NT2/D1 (cell line): Measurements from ENCODE around the gene ARMH2.
"Not testable (repeated sequence)": the region's sequence is repeated elsewhere in the genome, so short reads cannot be mapped to it uniquely, and the experiment has no call there.

Source experiments
- DNase-seq: peaks from one replicate; pipeline ENCODE4 v3.0.0-alpha.2; 2011; ENCODE audit warnings: low read depth, low spot score
- H3K27me3 ChIP-seq: 2 replicates; pipeline ENCODE4 v1.6.0; 2011; ENCODE audit warnings: mild to moderate bottlenecking; ENCODE audit not compliant: insufficient read length, insufficient read depth
- H3K36me3 ChIP-seq: 2 replicates; pipeline ENCODE4 v1.6.1; 2011; ENCODE audit warnings: mild to moderate bottlenecking, low read length, mixed read lengths; ENCODE audit not compliant: insufficient read depth, insufficient read length
- H3K4me1 ChIP-seq: 2 replicates; pipeline ENCODE4 v1.5.1; 2011; ENCODE audit not compliant: insufficient read depth, insufficient read length
- H3K4me3 ChIP-seq: 2 replicates; pipeline ENCODE4 v1.5.1; 2011; ENCODE audit warnings: low read depth; ENCODE audit not compliant: insufficient read length
- H3K9ac ChIP-seq: 2 replicates; pipeline ENCODE4 v1.6.0; 2011; ENCODE audit warnings: low read depth; ENCODE audit not compliant: insufficient read length
- H3K9me3 ChIP-seq: 2 replicates; pipeline ENCODE4 v1.5.1; 2011; ENCODE audit warnings: mild to moderate bottlenecking, low read length; ENCODE audit not compliant: insufficient read depth
- SUZ12 ChIP-seq: IDR thresholded peaks from 2 replicates; pipeline ENCODE4 v1.6.1; 2011; ENCODE audit not compliant: insufficient read length, insufficient read depth; ENCODE audit errors: extremely low read depth
- YY1 ChIP-seq: IDR thresholded peaks from 2 replicates; pipeline ENCODE4 v1.6.1; 2011; ENCODE audit not compliant: insufficient read length, insufficient read depth
- ZNF274 ChIP-seq: IDR thresholded peaks from 2 replicates; pipeline ENCODE4 v1.6.1; 2011; ENCODE audit warnings: mild to moderate bottlenecking, low read depth, low read length

Gene ARMH2

DNA sequence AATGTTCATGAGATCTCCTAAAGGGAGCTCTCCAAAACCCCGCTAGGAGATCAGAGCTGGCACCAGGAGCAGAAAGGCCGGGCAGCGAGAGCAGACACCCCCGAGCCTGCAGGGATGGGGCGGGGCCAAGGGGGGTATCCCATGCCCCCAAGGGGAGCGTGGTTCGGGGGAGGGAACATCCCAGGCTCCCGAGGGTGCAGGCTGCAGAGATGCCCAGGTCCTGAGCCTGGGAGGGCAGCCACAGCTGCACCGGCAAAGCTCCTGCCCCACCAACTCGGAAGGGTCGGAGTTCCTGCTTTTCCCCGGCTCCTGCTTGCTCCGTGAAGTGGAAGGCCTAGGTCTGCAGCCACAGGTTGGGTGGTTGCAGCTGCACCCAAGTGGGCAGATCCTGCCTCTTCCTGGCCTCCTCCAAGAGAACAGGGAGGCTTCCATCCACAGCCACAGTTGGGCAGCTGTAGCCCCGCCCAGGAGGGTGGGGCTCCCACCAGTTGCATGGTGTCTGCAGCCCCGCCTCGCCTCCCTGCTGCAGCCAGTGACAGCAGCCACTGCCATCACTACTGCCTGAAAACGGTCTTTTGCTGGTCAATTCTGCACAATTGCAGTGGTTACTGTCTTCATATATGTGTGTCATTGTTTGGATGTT lies 37.4 kb downstream of the ARMH2 start:
- no peak overlapping the region for H3K9ac ChIP-seq
- no peak overlapping the region for H3K4me3 ChIP-seq
- H3K9me3 ChIP-seq = no peaks in the 10 kb centered on the region
- no peak for DNase-seq
- H3K27me3 ChIP-seq = no peaks in the 10 kb centered on the region
- TF ChIP-seq YY1 (no peak), SUZ12 (no peak), ZNF274 (no peak)
- no peaks in the 10 kb centered on the region for H3K36me3 ChIP-seq
- no peaks in the 10 kb centered on the region for H3K4me1 ChIP-seq

DNA sequence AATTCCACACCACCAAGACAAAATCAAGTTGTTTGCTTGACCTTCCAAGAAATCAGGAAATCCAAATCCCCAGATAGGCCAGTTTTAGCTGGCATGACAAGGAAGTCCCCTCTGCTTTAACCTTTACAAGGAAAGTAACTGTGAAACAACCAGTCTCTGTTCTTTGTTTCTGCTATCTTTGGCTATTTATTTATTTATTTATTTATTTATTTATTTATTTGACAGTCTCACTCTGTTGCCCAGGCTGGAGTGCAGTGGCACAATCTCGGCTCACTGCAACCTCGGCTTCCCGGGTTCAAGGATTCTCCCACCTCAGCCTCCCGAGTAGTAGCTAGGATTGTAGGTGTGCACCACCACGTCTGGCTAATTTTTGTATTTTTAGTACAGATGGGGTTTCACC lies 38.5 kb downstream of the ARMH2 start:
- Histone ChIP-seq H3K4me1 (no peaks in the 10 kb centered on the region), H3K9me3 (no peaks in the 10 kb centered on the region), H3K36me3 (no peaks in the 10 kb centered on the region), H3K9ac (no peak overlapping the region), H3K27me3 (no peaks in the 10 kb centered on the region), H3K4me3 (no peak overlapping the region)
- DNase-seq = no peak
- TF ChIP-seq SUZ12 (no peak), YY1 (no peak), ZNF274 (no peak)

- no peaks in the 10 kb centered on the region for H3K9me3 ChIP-seq
- no peaks in the 10 kb centered on the region for H3K4me1 ChIP-seq
- no peak overlapping the region for H3K4me3 ChIP-seq
- TF ChIP-seq ZNF274 (no peak), SUZ12 (no peak), YY1 (no peak)
- DNase-seq = no peak
- H3K9ac ChIP-seq = no peak overlapping the region
- H3K36me3 ChIP-seq = no peaks in the 10 kb centered on the region
- no peaks in the 10 kb centered on the region for H3K27me3 ChIP-seq
These were observed 39.0 kb downstream of the ARMH2 start for GRCh38 chr6:24759718-24760117.

DNA sequence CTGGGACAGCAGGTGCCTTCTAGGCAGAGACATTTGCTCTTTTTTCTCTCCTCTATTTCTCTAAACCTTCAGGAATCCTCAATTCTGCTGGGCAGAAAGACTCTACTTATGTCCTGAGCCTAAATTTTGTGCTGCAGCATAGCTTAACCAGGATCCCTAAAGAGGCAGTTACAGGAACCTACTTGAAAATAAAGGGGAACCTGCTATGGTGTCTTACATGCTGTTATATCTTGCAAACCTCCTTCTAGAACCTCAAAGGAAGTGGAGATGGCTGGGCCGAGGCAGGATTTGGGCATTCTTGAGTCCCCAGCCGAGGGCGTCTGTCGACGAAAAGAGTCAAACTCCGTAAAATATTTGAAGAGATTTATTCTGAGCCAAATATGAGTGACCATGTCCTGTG lies 41.1 kb downstream of the ARMH2 start:
- TF ChIP-seq YY1 = no peak
- no peak for DNase-seq
- Histone ChIP-seq H3K36me3 (no peaks in the 10 kb centered on the region), H3K27me3 (no peaks in the 10 kb centered on the region), H3K9ac (no peak overlapping the region), H3K9me3 (no peaks in the 10 kb centered on the region), H3K4me3 (no peak overlapping the region), H3K4me1 (no peaks in the 10 kb centered on the region)

GRCh38 chr6:24755279-24755678 lies 43.4 kb downstream of the ARMH2 start:
- no peak for TF ChIP-seq YY1
- TF ChIP-seq ZNF274 = no peak
- no peak for TF ChIP-seq SUZ12
- H3K4me3 ChIP-seq = no peak overlapping the region
- no peak for DNase-seq
- H3K9ac ChIP-seq = no peak overlapping the region
- H3K4me1 ChIP-seq = no peaks in the 10 kb centered on the region
- no peaks in the 10 kb centered on the region for H3K36me3 ChIP-seq
- no peaks in the 10 kb centered on the region for H3K27me3 ChIP-seq
- H3K9me3 ChIP-seq = no peaks in the 10 kb centered on the region

- not testable (repeated sequence) for H3K4me1 ChIP-seq, H3K9ac ChIP-seq, DNase-seq, H3K4me3 ChIP-seq, H3K36me3 ChIP-seq, H3K9me3 ChIP-seq, H3K27me3 ChIP-seq
These were observed 44.3 kb downstream of the ARMH2 start for GRCh38 chr6:24754378-24754777.

DNA sequence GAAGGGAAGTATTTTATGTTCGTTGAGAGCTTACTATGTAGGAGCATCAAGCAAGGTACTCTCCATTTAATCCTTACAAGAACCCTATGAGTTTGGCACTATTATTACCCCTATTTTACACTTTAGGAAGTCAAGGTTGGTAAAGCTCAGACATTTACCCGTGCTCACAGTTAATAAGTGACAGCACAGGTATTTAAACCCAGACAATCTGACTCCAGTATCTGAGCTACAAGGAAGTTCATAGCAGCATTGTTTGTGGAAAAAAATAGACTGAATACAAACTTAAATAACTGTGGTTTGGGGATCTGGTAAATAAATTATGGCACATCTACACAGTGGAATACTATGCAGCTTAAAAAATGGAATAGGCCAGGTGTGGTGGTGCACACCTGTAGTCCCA lies 45.2 kb downstream of the ARMH2 start:
- DNase-seq = no peak
- H3K4me3 ChIP-seq = no peak overlapping the region
- H3K4me1 ChIP-seq = no peaks in the 10 kb centered on the region
- H3K36me3 ChIP-seq = no peaks in the 10 kb centered on the region
- H3K9ac ChIP-seq = no peak overlapping the region
- TF ChIP-seq YY1 (no peak), ZNF274 (no peak), SUZ12 (no peak)
- H3K27me3 ChIP-seq = no peaks in the 10 kb centered on the region
- H3K9me3 ChIP-seq = no peaks in the 10 kb centered on the region

DNA sequence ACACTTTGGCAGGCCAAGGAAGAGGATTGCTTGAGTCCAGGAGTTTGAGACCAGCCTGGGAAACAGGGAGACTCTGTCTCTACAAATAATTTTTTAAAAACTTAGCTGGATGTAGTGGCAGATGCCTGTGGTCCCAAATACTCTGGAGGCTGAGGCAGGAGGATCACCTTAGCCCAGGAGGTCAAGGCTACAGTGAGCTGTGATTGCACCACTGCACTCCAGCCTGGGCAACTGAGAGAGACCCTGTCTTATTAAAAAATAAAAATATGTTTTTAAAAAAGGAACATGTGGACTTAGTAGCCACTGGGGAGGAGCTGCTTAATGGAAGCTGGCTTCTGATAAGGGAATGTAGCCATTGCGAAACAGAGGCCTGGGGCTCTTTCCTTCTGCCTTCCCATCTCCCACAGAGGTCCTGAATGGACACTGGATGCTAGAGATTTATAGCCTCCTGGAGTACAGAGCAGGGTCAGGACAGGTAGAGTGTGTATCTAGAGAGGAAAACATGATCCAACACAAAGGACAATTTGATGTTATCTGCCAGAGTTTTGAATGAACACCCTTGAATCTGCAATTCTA lies 45.7 kb downstream of the ARMH2 start:
- Histone ChIP-seq H3K4me1 (no peaks in the 10 kb centered on the region), H3K36me3 (no peaks in the 10 kb centered on the region), H3K9me3 (no peaks in the 10 kb centered on the region), H3K9ac (no peak overlapping the region), H3K4me3 (no peak overlapping the region), H3K27me3 (no peaks in the 10 kb centered on the region)
- DNase-seq = no peak
- no peak for TF ChIP-seq YY1
